Kidney epithelial cell (primary cell): ENCODE data around the gene CHRNB1. TPM values are rescaled to one million over a fixed set of nuclear protein-coding genes. Genes with fewer than 3 reads are reported as not detected.

Source experiments
- DNase-seq: peaks from one replicate; pipeline ENCODE4 v3.0.0-alpha.2; 2010; ENCODE audit warnings: low read depth
- H3K27me3 ChIP-seq: 2 replicates; pipeline ENCODE4 v1.6.0; 2011; ENCODE audit warnings: low read length; ENCODE audit not compliant: control insufficient read depth, insufficient read depth
- H3K36me3 ChIP-seq: 2 replicates; pipeline ENCODE4 v1.5.1; 2011; ENCODE audit warnings: low read length; ENCODE audit not compliant: control insufficient read depth, insufficient read depth
- H3K4me3 ChIP-seq: 2 replicates; pipeline ENCODE4 v1.5.1; 2011; ENCODE audit warnings: low read depth, mild to moderate bottlenecking, control low read depth, low read length
- CTCF ChIP-seq: IDR thresholded peaks from 2 replicates; pipeline ENCODE4 v1.5.1; 2011; ENCODE audit warnings: mild to moderate bottlenecking, moderate library complexity, low read length, control low read depth, inconsistent platforms; ENCODE audit not compliant: insufficient read depth, poor library complexity, severe bottlenecking
- total RNA-seq: library from RNA; depleted of rRNA; stranded (reverse); fragments of >200 nt; gene quantifications from 2 replicates; pipeline ENCODE4 v1.2.3, GENCODE V29; 2015

CHRNB1 gene
- total RNA-seq, 1 donor from 2014 or later, result 21.6 TPM

GRCh38 chr17:7459961-7460545, 15.2 kb downstream of the CHRNB1 start:
- Histone ChIP-seq H3K27me3 (no peaks in the 10 kb centered on the region), H3K36me3 (peaks cover 2% of the 10 kb centered on the region), H3K4me3 (no peak overlapping the region)
- TF ChIP-seq CTCF, result no peak
- no peak for DNase-seq

GRCh38 chr17:7460850-7461660, 16.2 kb downstream of the CHRNB1 start:
- Histone ChIP-seq H3K36me3 (peaks cover 3% of the 10 kb centered on the region), H3K27me3 (no peaks in the 10 kb centered on the region), H3K4me3 (no peak overlapping the region)
- no peak for TF ChIP-seq CTCF
- DNase-seq, result no peak

- TF ChIP-seq CTCF, result no peak
- Histone ChIP-seq H3K4me3 (no peak overlapping the region), H3K27me3 (no peaks in the 10 kb centered on the region), H3K36me3 (peaks cover 4% of the 10 kb centered on the region)
- no peak for DNase-seq
These were observed 17.9 kb downstream of the CHRNB1 start for GRCh38 chr17:7462474-7463371.

- no peak for DNase-seq
- Histone ChIP-seq H3K27me3 (no peaks in the 10 kb centered on the region), H3K4me3 (no peak overlapping the region), H3K36me3 (peaks cover 4% of the 10 kb centered on the region)
- no peak for TF ChIP-seq CTCF
These were observed 18.5 kb downstream of the CHRNB1 start for GRCh38 chr17:7463372-7463846.

GRCh38 chr17:7464081-7464480, 19.2 kb downstream of the CHRNB1 start:
- no peak for DNase-seq
- Histone ChIP-seq H3K4me3 (no peak overlapping the region), H3K27me3 (no peaks in the 10 kb centered on the region), H3K36me3 (peaks cover 4% of the 10 kb centered on the region)
- no peak for TF ChIP-seq CTCF
